Stimulated activated CD4-positive, alpha-beta T cell treated with anti-CD3 and anti-CD28 coated beads, TNF-alpha, amount 100 ng/mL, for 1 hour (primary cell): Measurements from ENCODE around the gene STX16.
"Not testable (repeated sequence)": the region's sequence is repeated elsewhere in the genome, so short reads cannot be mapped to it uniquely, and the experiment has no call there.

Experiments
- DNase-seq, 3 donors: peaks; one replicate each; pipeline ENCODE4 v3.0.0-alpha.2; 2020; ENCODE audit warnings: low read depth in 3 of 3, low spot score in 1 of 3

STX16 gene

GRCh38 chr20:58636396-58636982 lies 14.6 kb upstream of the STX16 start:
- DNase-seq = no peak

- DNase-seq = no peak
Measured at GRCh38 chr20:58636983-58637421, 14.1 kb upstream of the STX16 start.

GRCh38 chr20:58637466-58638213 lies 13.4 kb upstream of the STX16 start:
- no peak for DNase-seq

- DNase-seq = no peak
Measured at GRCh38 chr20:58638467-58639181, 12.5 kb upstream of the STX16 start.

GRCh38 chr20:58639182-58640146 lies 11.6 kb upstream of the STX16 start:
- no peak for DNase-seq

- DNase-seq = no peak
Measured at GRCh38 chr20:58640446-58640845, 10.6 kb upstream of the STX16 start.

- DNase-seq = no peak
Measured at GRCh38 chr20:58642441-58642840, 8.6 kb upstream of the STX16 start.

GRCh38 chr20:58642896-58643295 lies 8.2 kb upstream of the STX16 start:
- not testable (repeated sequence) for DNase-seq

- DNase-seq = no peak
Measured at GRCh38 chr20:58645412-58645968, 5.6 kb upstream of the STX16 start.

- DNase-seq = no peak
Measured at GRCh38 chr20:58646257-58646656, 4.8 kb upstream of the STX16 start.

- no peak for DNase-seq
Measured at GRCh38 chr20:58646703-58647102, 4.4 kb upstream of the STX16 start.

GRCh38 chr20:58647162-58647795 lies 3.8 kb upstream of the STX16 start:
- no peak for DNase-seq

- DNase-seq = no peak
Measured at GRCh38 chr20:58647796-58648501, 3.1 kb upstream of the STX16 start.

GRCh38 chr20:58648502-58648825 lies 2.6 kb upstream of the STX16 start:
- DNase-seq = not testable (repeated sequence)

- DNase-seq = peak in 1 of 3 donors; percentile 37
Measured at GRCh38 chr20:58649288-58650180, 1.5 kb upstream of the STX16 start.

GRCh38 chr20:58650181-58650775 lies 805 bp upstream of the STX16 start:
- DNase-seq = peak in 1 of 3 donors; percentile 40

- DNase-seq = no peak
Measured at GRCh38 chr20:58651559-58651945, 469 bp downstream of the STX16 start.

- peak in 2 of 3 donors; percentile 32 to 35 for DNase-seq
Measured at GRCh38 chr20:58651946-58652605, 993 bp downstream of the STX16 start.
